HepG2 (cell line): Measurements from ENCODE around the gene SNX21. TPM values are rescaled to one million over a fixed set of nuclear protein-coding genes. Genes with fewer than 3 reads are reported as not detected.

Experiments used
- ARID4A ChIP-seq: sonication (generic); formaldehyde crosslinking; IDR thresholded peaks from 2 replicates; pipeline ENCODE4 v1.5.0; 2020; ENCODE audit warnings: mild to moderate bottlenecking, missing genetic modification reagents, borderline replicate concordance
- ASH2L ChIP-seq: fragments of 300-600, 200-600 bp; sonication (generic); IDR thresholded peaks from 2 replicates; pipeline ENCODE4 v1.7.0; 2017; ENCODE audit warnings: low read depth, mild to moderate bottlenecking, moderate library complexity, mixed read lengths, low read length; ENCODE audit not compliant: insufficient read length
- CHCHD3 ChIP-seq: sonication (generic); formaldehyde crosslinking; IDR thresholded peaks from 2 replicates; pipeline ENCODE4 v1.8.0; 2022; ENCODE audit warnings: mild to moderate bottlenecking, missing genetic modification reagents, moderate library complexity
- ERF ChIP-seq: IDR thresholded peaks from 2 replicates; pipeline ENCODE4 v1.6.1; 2018; ENCODE audit warnings: missing biosample characterization, missing genetic modification reagents
- HDAC6 ChIP-seq: fragments of 200-600 bp; sonication (generic); IDR thresholded peaks from 2 replicates; pipeline ENCODE4 v1.7.0; 2017; ENCODE audit warnings: mild to moderate bottlenecking, antibody characterized with exemption, low read length, low read depth
- MXD1 ChIP-seq: sonication (generic); formaldehyde crosslinking; IDR thresholded peaks from 2 replicates; pipeline ENCODE4 v1.4.0; 2020; ENCODE audit warnings: mild to moderate bottlenecking, missing genetic modification reagents
- PCBP2 ChIP-seq: fragments of 200-400 bp; formaldehyde crosslinking; optimal IDR thresholded peaks from 2 replicates; pipeline ENCODE3; 2018; ENCODE audit warnings: low read length, low read depth; ENCODE audit not compliant: poor library complexity, severe bottlenecking
- SALL1 ChIP-seq: sonication (generic); formaldehyde crosslinking; IDR thresholded peaks from 2 replicates; pipeline ENCODE4 v1.8.0; 2022; ENCODE audit warnings: mild to moderate bottlenecking, missing genetic modification reagents
- ZBTB42 ChIP-seq: sonication (generic); formaldehyde crosslinking; IDR thresholded peaks from 2 replicates; pipeline ENCODE4 v1.5.0; 2020; ENCODE audit warnings: mild to moderate bottlenecking, missing genetic modification reagents
- ZNF232 ChIP-seq: sonication (generic); formaldehyde crosslinking; IDR thresholded peaks from 2 replicates; pipeline ENCODE4 v1.4.0; 2020; ENCODE audit warnings: missing genetic modification reagents, borderline replicate concordance
- polyA plus RNA-seq, 8 experiments: library from polyadenylated mRNA; depleted of rRNA in 3 of 8; stranded (reverse) in 7 of 8; unstranded in 1 of 8; fragments of >200 nt; fragmentation: Illumina TruSeq in 4 of 8; extraction: Trizol in 4 of 8; gene quantifications; 2 replicates each; pipeline versions ENCODE4 v1.2.1 to v1.2.3, GENCODE V29; 2011 to 2016; ENCODE audit warnings: low read depth in 4 of 8, missing spikeins in 1 of 8, mixed read lengths in 1 of 8; ENCODE audit not compliant: insufficient read depth in 1 of 8
- total RNA-seq, 5 experiments: library from RNA; depleted of rRNA; stranded (reverse); fragments of >200 nt; fragmentation: Illumina TruSeq; extraction: Trizol; gene quantifications; 2 replicates each; pipeline ENCODE4 v1.2.3, GENCODE V29; 2016; ENCODE audit warnings: low read depth in 1 of 5

Gene SNX21
- total and polyA plus RNA-seq, 2 of the 13 experiments (the other 11 are each of a cell fraction or from before 2014, with no cell fraction given): 7.7 to 12.8 TPM

GRCh38 chr20:45833883-45834796, 541 bp downstream of the SNX21 start (continued):
- peak; percentile 79 for TF ChIP-seq SALL1 (CRISPR knock-in tag)
- TF ChIP-seq ARID4A (CRISPR knock-in tag): peak; percentile 51
- TF ChIP-seq PCBP2: no peak
- peak; percentile 17; the same call in 1 of the 2 replicates for TF ChIP-seq CHCHD3 (CRISPR knock-in tag)
- TF ChIP-seq ERF: peak; percentile 36; the same call in 1 of the 2 replicates
- TF ChIP-seq MXD1: peak; percentile 77; the same call in 1 of the 2 replicates
- TF ChIP-seq ASH2L: peak; percentile 65
- TF ChIP-seq ZBTB42 (CRISPR knock-in tag): peak; percentile 80
- no peak for TF ChIP-seq HDAC6
- 0 out of 2 replicates have a peak, but pooled peaks have one; percentile 43 for TF ChIP-seq ZNF232 (CRISPR knock-in tag)
